OCI-LY3 (cell line): ENCODE results near the gene HJURP.

Source experiments
- H2AFZ ChIP-seq: fragments of 200-600, 300-600 bp; shearing (Covaris generic); 2 replicates; pipeline ENCODE4 v1.6.0; 2014; ENCODE audit warnings: antibody characterized with exemption, low read depth, low read length
- H3K27ac ChIP-seq: fragments of 200-600, 300-600 bp; sonication (generic); 2 replicates; pipeline ENCODE4 v1.5.1; 2014; ENCODE audit warnings: mild to moderate bottlenecking, low read length, moderate library complexity, mixed read lengths
- H3K27me3 ChIP-seq: fragments of 200-600, 300-600 bp; sonication (generic); 2 replicates; pipeline ENCODE4 v1.6.1; 2014; ENCODE audit warnings: low read depth, low read length, mixed read lengths
- H3K36me3 ChIP-seq: fragments of 200-600, 300-600 bp; sonication (generic); replicated peaks from 2 replicates; pipeline ENCODE3; 2014; ENCODE audit warnings: low read depth, low read length, mixed read lengths
- H3K4me1 ChIP-seq: fragments of 300-600, 200-600 bp; sonication (generic); 2 replicates; pipeline ENCODE4 v1.6.1; 2014; ENCODE audit warnings: low read length, mixed read lengths
- H3K4me2 ChIP-seq: fragments of 200-600, 300-600 bp; sonication (generic); 2 replicates; pipeline ENCODE4 v1.6.1; 2014; ENCODE audit warnings: low read length, mixed read lengths
- H3K4me3 ChIP-seq: fragments of 300-600, 200-600 bp; sonication (generic); 2 replicates; pipeline ENCODE4 v1.5.1; 2014; ENCODE audit warnings: antibody characterized with exemption, mild to moderate bottlenecking, low read length, moderate library complexity
- H3K79me2 ChIP-seq: fragments of 300-600, 200-600 bp; shearing (Covaris generic); 2 replicates; pipeline ENCODE4 v1.6.1; 2014; ENCODE audit warnings: mild to moderate bottlenecking, low read length, mixed read lengths
- H3K9ac ChIP-seq: fragments of 300-600, 200-600 bp; shearing (Covaris generic); 2 replicates; pipeline ENCODE4 v1.6.0; 2014; ENCODE audit warnings: mild to moderate bottlenecking, low read length, moderate library complexity
- H3K9me3 ChIP-seq: fragments of 200-600, 300-600 bp; shearing (Covaris generic); 2 replicates; pipeline ENCODE4 v1.6.1; 2014; ENCODE audit warnings: low read length, mixed read lengths; ENCODE audit not compliant: insufficient read depth
- H4K20me1 ChIP-seq: fragments of 200-600, 300-600 bp; sonication (generic); 2 replicates; pipeline ENCODE4 v1.6.1; 2016; ENCODE audit warnings: low read length, mixed read lengths; ENCODE audit not compliant: insufficient read depth
- CTCF ChIP-seq: fragments of 200-600, 300-600 bp; sonication (generic); IDR thresholded peaks from 2 replicates; pipeline ENCODE4 v1.5.1; 2014; ENCODE audit warnings: antibody characterized with exemption, low read length, low read depth
- EZH2phosphoT487 ChIP-seq: fragments of 200-600 bp; shearing (Covaris generic); IDR thresholded peaks from 2 replicates; pipeline ENCODE4 v1.6.1; 2018; ENCODE audit warnings: antibody characterized with exemption, mixed run types, low read depth

Gene HJURP

GRCh38 chr2:233799716-233800115 is 54.6 kb downstream of the HJURP start:
- Histone ChIP-seq H3K27ac (no peak overlapping the region), H3K27me3 (no peaks in the 10 kb centered on the region), H3K9me3 (no peaks in the 10 kb centered on the region), H3K36me3 (no peaks in the 10 kb centered on the region), H3K4me1 (no peaks in the 10 kb centered on the region), H4K20me1 (no peaks in the 10 kb centered on the region), H3K4me3 (no peak overlapping the region), H3K79me2 (no peaks in the 10 kb centered on the region), H3K9ac (no peak overlapping the region), H2AFZ (no peak overlapping the region), H3K4me2 (no peak overlapping the region)
- no peak for TF ChIP-seq EZH2phosphoT487
- TF ChIP-seq CTCF: no peak

GRCh38 chr2:233799087-233799665 is 55.2 kb downstream of the HJURP start:
- no peaks in the 10 kb centered on the region for H4K20me1 ChIP-seq

GRCh38 chr2:233798335-233799086 is 55.8 kb downstream of the HJURP start:
- H3K4me2 ChIP-seq: no peak overlapping the region
- no peak overlapping the region for H2AFZ ChIP-seq
- H3K9me3 ChIP-seq: no peaks in the 10 kb centered on the region
- no peaks in the 10 kb centered on the region for H3K4me1 ChIP-seq
- H3K36me3 ChIP-seq: no peaks in the 10 kb centered on the region
- H3K27ac ChIP-seq: no peak overlapping the region
- no peak overlapping the region for H3K9ac ChIP-seq
- H3K79me2 ChIP-seq: no peaks in the 10 kb centered on the region
- TF ChIP-seq EZH2phosphoT487: no peak
- TF ChIP-seq CTCF: no peak
- no peaks in the 10 kb centered on the region for H4K20me1 ChIP-seq
- no peaks in the 10 kb centered on the region for H3K27me3 ChIP-seq
- no peak overlapping the region for H3K4me3 ChIP-seq

More at GRCh38 chr2:233799087-233799665, 55.2 kb downstream of the HJURP start:
- TF ChIP-seq CTCF: no peak
- no peak for TF ChIP-seq EZH2phosphoT487
- Histone ChIP-seq H2AFZ (no peak overlapping the region), H3K27ac (no peak overlapping the region), H3K9ac (no peak overlapping the region), H3K79me2 (no peaks in the 10 kb centered on the region), H3K36me3 (no peaks in the 10 kb centered on the region), H3K4me1 (no peaks in the 10 kb centered on the region), H3K4me2 (no peak overlapping the region), H3K4me3 (no peak overlapping the region), H3K27me3 (no peaks in the 10 kb centered on the region), H3K9me3 (no peaks in the 10 kb centered on the region)

GRCh38 chr2:233796254-233796653 is 58.1 kb downstream of the HJURP start:
- Histone ChIP-seq H4K20me1 (no peaks in the 10 kb centered on the region), H3K4me3 (no peak overlapping the region), H3K9me3 (no peaks in the 10 kb centered on the region), H3K4me1 (no peaks in the 10 kb centered on the region), H3K79me2 (no peaks in the 10 kb centered on the region), H2AFZ (no peak overlapping the region), H3K27ac (no peak overlapping the region), H3K9ac (no peak overlapping the region), H3K27me3 (no peaks in the 10 kb centered on the region), H3K4me2 (no peak overlapping the region), H3K36me3 (no peaks in the 10 kb centered on the region)
- TF ChIP-seq CTCF (no peak), EZH2phosphoT487 (no peak)
